GM19463 (cell line): ENCODE data around the gene GLIS1.

Experiments
- ATAC-seq: cut with Tn5 transposase; IDR thresholded peaks from one replicate; pipeline ENCODE4 v1.9.1; 2021; ENCODE audit warnings: mild to moderate bottlenecking, moderate library complexity; ENCODE audit not compliant: unreplicated experiment

The GLIS1 gene

GRCh38 chr1:53737648-53738204 is 1.2 kb downstream of the GLIS1 start:
- no peak for ATAC-seq

DNA sequence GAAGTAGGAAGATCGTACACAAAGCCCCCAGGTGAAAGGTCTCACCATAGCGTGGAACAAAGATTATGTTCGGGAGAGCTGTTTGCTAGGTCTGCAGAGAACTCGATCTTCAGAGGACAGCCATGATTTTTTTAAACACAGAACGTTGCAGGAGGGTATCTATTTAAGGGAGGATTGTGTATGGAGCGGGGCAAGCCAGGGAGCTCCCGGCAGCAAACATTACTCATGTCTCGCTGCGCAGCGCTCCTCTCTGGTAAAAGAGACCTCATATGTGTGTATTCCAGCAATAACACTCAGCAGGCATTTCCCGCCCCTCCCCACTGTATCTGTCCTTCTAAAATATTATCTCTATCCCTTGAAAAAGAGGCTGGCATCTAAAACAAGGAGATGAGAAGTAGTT is 2.7 kb downstream of the GLIS1 start:
- no peak for ATAC-seq

DNA sequence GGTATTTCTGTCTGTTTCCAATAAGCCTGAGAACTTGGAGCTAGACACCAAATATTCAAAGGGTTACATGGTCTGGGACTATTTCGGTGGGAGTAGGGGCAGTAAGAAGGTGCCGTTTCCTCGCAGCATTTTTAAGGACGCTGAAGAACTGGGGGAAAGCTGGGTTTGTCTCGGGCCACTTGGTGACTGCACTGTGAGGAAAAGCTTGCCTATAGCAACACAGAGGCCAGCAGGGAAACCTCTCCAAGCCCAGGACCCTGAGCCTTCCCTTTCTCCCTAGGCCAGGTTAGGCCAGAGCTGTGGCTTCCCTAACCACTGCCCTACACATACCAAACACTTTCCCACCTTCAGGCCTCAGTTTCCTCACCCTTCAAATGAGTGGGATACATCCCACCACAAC is 3.3 kb downstream of the GLIS1 start:
- no peak for ATAC-seq

DNA sequence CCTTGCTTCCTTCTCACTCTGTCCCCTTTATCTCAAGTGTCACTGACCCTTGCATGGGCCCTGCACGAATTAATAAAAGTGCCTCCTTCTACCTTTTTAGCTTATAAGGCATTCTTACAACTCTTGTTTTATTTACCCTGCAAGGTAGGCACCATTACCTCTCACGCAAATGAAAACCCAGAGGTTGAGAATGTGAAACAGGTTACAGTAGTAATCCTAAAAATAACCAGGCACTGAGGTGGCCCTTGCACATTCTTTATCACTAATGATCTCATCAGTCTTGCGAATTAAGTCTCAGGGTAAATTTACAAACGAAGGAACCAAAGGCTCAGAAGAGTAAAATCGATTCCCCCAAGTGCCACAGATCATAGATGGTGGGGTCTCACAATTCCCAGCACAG is 3.7 kb downstream of the GLIS1 start:
- no peak for ATAC-seq

DNA sequence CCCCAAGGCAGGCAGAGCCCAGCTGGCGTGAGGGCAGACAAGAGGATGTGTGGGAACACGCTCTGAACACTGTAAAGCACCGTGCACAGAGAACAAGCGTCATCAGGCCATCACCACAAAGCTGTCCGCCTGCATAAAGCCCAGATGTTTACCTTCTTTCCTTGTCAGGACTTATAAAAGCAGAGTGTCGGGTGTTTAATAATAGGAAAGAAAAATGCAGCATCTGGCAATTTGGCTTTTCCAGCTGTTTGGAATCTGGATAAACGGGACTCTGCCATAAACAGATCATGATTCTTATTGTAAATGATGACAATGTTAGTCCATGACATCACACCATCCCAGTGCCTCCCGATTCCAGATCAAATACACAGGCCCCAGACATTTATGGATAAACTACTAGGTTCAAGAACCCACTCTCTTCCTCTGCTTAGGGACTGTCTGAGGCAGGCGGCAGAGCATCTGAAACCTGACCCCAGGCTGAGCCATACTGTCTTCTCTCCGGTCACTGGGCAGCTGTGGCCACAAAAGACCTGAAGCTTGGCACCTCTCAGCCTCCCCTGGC is 4.2 kb downstream of the GLIS1 start:
- ATAC-seq: no peak

- ATAC-seq: no peak
Observed at GRCh38 chr1:53733975-53734649, 4.9 kb downstream of the GLIS1 start.

- ATAC-seq: no peak
Observed at GRCh38 chr1:53733447-53733931, 5.5 kb downstream of the GLIS1 start.

GRCh38 chr1:53732912-53733317 is 6.0 kb downstream of the GLIS1 start:
- no peak for ATAC-seq

DNA sequence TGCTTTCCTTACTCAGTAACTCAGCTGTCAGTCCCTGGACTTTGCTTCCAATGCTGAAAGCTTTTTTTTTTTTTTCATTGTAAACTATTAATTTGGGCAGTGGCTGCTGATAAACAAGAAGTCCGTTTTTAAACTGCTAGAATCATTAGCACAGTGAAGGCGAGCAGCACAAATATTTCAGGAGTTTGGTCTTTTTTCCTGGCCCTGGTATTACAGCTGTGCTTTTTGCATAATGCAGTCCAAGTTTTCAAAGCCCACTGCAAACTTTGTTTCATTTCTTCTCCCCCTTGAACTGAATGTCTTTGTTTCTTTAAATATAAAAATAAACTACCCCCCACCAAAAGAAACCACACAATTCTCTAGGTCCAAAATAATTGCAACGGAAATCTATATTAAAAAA is 6.6 kb downstream of the GLIS1 start:
- ATAC-seq: no peak

DNA sequence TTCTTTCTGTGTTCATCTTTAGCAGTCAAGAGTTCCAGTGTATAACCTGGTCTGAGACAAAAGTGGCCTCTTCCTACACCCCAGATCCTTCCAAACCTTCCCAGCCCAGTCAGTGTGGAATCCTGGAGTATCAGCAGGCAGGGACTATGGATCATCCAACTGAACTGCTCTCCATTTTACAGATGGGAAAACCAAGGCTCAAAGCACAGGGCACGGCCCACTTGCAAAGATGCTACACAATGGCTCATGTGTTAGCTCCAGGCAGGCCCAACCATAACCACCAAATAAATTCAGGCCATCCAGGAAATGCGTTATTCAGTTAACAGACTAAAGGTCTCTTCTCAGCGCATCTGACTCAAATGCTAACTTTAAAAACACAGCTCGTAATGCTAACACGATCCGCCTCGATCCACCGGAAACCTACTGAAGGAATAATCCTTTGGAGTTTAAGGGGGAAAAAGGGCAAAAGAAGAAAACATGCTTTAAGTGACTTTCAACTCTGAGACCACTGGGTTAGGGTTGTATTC is 7.1 kb downstream of the GLIS1 start:
- ATAC-seq: no peak

DNA sequence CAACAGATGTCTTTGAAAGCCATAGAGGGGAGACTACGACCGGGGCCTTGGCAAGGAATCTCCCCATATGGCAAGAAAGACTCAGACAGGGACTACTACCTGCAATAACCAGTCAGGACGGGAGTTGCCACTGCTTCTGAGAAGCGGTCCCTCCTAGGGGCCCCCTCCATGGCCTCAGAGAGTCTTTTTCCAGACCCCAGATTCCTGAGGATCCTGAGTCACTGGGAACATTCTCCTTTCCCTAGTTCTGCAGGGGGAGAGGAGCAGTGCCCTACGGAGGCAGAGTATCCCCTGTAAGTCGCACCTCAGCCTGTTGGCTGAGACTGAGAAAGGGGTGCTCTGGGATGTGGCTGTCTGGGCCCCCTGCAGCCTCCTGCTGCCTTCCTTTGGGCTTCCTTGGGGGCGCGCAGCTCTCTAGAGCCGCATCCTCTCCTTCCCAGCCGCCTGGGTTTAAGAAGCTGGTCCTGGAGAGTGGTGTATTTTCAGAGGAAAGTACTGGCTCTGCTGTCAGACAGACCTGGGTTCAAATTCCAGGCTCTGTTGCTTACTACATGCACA is 7.8 kb downstream of the GLIS1 start:
- ATAC-seq: no peak

DNA sequence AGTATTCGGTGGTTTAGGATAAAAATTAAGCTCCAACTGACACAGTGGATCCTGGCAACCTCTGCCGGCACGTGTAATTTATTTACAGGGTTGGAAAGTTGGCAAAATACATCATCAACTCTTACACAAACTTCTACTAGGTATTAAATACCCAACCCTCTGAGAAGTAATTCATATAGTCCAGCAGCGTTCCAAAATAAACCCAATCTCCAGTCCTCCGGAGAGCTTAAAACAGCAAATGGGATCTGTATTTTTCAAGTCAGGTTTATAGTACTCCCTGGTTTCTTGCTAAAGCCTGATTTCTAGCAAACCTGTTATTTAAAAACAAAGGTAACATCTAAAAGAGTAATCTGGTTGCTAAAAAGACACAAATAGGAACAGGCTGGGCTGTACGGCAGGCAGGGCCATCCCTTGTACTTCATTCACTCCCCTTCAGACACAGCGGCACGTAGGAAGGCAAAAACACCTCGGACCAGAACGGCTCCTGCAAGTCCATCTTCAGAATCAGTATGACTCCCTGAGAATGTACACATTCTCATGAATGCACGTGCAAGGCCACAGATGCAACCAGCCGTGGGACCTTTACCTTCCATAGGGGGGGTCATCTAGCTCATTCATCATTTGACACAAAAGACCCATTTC is 8.6 kb downstream of the GLIS1 start:
- ATAC-seq: no peak

DNA sequence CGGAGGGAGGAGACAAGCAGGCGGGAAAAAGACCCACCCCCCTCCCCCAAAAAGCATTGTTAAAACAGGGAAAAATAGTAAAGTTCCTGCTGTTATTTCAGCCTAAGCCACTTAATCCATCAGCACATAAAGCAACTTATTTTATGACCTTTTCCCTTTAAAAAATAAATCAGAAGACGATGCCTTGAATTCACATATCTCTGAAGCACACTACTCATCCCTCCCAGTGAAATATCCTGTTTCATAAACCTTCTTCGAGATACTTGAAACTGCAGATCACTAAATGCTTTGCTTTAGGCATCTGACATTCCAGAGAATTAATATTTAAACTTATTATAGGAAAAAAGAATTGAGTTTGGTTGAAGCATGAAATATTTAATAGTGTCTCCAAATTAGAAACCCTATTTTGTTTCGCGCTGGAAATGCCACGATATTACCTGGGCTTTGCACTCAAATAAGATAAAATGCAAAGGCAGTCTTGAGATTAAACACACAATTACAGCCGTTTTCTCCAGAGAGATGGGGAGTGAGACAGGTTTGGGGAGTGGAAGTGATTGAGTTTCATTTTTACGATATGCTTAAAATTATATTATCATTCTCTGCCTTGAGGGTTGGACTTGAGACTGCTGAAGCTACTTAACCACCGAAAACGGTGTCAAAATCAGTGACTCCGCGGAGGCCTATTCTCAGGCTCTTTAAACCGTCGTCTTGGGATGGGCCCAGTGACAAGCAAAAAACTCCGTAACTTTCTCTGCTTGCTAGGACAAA is 9.3 kb downstream of the GLIS1 start:
- ATAC-seq: no peak

GRCh38 chr1:53728702-53729455 is 10.1 kb downstream of the GLIS1 start:
- no peak for ATAC-seq

DNA sequence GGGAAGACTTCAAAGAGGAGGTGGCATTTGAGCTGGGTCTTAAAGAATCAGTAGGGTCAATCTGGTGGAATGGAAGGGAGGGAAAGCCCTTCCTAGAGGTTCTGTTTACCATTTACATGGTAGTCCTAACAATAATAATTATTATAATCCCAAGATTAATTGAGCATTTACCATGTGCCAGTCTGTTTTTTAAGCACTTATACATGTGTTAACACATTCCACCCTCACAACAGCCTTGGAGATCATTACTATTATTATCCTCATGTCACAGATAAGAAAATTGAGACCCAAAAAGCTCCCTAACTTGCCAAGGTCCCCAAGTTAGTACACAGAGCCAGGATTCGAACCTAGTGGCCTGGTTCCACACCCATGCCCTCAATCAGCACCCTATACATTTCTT is 10.8 kb downstream of the GLIS1 start:
- ATAC-seq: no peak

DNA sequence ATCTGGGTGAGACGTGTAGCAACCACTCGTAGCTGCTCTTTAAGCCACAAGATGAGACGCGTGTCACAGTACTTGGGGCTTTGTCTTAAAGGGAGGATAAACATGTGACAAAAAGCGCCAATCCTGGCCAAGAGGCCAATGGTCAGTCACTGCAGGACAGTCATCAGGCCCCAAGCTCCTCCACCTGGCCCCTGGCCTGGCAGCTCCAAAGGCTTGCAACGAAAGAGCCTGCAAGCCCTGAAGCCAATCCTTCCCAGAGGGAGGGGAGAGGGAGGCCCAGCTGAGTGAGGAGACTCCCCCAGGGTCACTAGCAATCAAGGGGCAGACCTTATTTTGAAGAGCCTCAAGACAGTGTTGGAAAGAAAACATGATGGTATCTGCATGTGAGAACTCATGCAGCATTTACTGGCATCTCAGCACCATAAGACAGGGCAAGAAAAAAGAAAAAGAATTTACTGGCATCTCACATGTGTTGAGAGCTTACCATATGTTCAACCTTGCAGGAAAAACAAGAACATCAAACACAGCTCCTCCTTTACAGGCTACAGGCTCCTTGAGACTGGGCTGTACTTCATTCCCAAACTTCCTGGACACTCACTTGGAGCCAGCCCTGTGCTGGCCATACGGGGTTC is 11.4 kb downstream of the GLIS1 start:
- no peak for ATAC-seq

DNA sequence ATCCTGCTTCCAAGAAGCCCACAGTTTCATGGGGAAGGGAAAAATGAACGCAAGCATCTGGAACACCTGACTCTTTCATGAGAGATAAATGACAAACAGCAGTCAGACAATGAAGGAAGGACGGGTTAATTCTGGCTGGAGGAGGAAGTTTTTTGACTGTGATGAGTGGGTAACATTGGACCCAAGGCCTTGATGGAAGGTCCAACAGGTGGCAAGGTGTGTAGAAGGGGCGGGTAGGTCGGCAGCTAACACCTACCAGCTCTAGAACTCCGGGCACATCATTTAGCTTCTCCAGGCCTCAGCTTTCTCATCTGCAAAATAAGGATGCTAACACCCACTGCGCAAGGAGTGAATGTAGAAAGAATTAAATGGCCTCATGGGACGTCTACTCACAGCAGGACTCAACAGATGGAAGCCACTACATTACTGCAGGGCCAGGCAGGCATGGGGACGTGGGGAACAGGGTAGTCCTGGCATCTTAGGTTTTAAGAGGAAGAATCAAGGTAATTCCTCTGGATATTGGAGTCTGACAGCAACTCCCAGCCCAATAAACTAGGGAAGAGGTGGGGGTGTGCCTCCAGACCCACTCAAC is 12.9 kb downstream of the GLIS1 start:
- no peak for ATAC-seq

- no peak for ATAC-seq
Observed at GRCh38 chr1:53725238-53725689, 13.7 kb downstream of the GLIS1 start.

GRCh38 chr1:53722025-53722424 is 16.9 kb downstream of the GLIS1 start:
- no peak for ATAC-seq
